Measurements from ENCODE around the gene NFIB. TPM values are rescaled to one million over a fixed set of nuclear protein-coding genes. Genes with fewer than 3 reads are reported as not detected.

NFIB gene
- polyA plus RNA-seq, 3 donors: not detected

DNA sequence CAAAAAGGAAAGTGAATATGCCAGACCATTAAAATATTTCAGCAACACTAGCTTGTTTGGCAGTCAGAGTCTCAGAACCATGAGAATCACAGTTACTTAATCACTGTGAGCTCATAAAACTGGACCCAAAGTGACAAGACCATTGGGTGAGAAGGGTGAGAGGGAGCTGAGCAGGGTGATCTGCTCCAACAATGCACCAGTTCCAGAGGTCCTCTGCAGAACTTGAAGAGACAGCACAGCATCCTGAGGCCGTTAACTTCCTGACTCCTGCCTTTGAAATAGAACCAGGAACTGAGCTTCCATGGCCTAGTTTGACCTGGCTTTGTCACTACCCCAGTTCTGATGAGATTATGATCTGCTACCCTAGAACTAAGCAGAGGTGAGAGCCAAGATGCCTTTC, 57.4 kb downstream of the NFIB start:
- intact Hi-C loops (cut with micrococcal nuclease): no loop called here
- TF ChIP-seq, protein P1, sequence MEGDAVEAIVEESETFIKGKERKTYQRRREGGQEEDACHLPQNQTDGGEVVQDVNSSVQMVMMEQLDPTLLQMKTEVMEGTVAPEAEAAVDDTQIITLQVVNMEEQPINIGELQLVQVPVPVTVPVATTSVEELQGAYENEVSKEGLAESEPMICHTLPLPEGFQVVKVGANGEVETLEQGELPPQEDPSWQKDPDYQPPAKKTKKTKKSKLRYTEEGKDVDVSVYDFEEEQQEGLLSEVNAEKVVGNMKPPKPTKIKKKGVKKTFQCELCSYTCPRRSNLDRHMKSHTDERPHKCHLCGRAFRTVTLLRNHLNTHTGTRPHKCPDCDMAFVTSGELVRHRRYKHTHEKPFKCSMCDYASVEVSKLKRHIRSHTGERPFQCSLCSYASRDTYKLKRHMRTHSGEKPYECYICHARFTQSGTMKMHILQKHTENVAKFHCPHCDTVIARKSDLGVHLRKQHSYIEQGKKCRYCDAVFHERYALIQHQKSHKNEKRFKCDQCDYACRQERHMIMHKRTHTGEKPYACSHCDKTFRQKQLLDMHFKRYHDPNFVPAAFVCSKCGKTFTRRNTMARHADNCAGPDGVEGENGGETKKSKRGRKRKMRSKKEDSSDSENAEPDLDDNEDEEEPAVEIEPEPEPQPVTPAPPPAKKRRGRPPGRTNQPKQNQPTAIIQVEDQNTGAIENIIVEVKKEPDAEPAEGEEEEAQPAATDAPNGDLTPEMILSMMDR (IDR thresholded peaks at IDR 0.05): no peak
- H3K9me3 ChIP-seq (replicated peaks in 1 of 2; ENCODE audit: control insufficient read depth in 1 of 2, insufficient read depth in 1 of 2, low read length in 2 of 2): no peaks in the 10 kb centered on the region
- no peaks in the 10 kb centered on the region for H3K79me2 ChIP-seq (ENCODE audit: insufficient read depth, low read length)
- H3K27me3 ChIP-seq (ENCODE audit: control insufficient read depth in 2 of 2, insufficient read depth in 2 of 2, low read length in 2 of 2): no peaks in the 10 kb centered on the region
- H3K9me3 Mint-ChIP-seq: peaks cover 0 to 6% (median 2%) of the 10 kb centered on the region in 7 donors
- H3K27ac Mint-ChIP-seq: no peak overlapping the region
- H3K4me2 ChIP-seq (replicated peaks; ENCODE audit: extremely low read depth, low read length, poor library complexity, severe bottlenecking): no peak overlapping the region
- no peaks in the 10 kb centered on the region for H3K36me3 Mint-ChIP-seq
- H3K27ac ChIP-seq (ENCODE audit: low read depth in 1 of 2, low read length in 2 of 2): no peak overlapping the region
- H3K27me3 Mint-ChIP-seq (ENCODE audit: low read depth in 3 of 3): no peaks in the 10 kb centered on the region
- no peak overlapping the region for H2AFZ ChIP-seq (ENCODE audit: insufficient read depth, low read depth, low read length, poor library complexity, severe bottlenecking)
- no peak overlapping the region for H3K4me3 ChIP-seq (replicated peaks in 1 of 3; ENCODE audit: low read depth in 2 of 3, low read length in 3 of 3)
- no peaks in the 10 kb centered on the region for H3K36me3 ChIP-seq (replicated peaks in 1 of 2; ENCODE audit: control insufficient read depth in 1 of 2, insufficient read depth in 2 of 2, low read length in 2 of 2)
- WGBS (ENCODE audit: insufficient coverage): 75% methylated on average over 1 of the region's 1 CpG
- no peak overlapping the region for H3K9ac ChIP-seq (ENCODE audit: insufficient read depth, low read length, poor library complexity, severe bottlenecking)
- DNase-seq: no peak
- H3K4me3 Mint-ChIP-seq: no peak overlapping the region
- no peaks in the 10 kb centered on the region for H3K4me1 Mint-ChIP-seq
- H3K4me1 ChIP-seq (ENCODE audit: control insufficient read depth in 1 of 2, insufficient read depth in 2 of 2, low read length in 2 of 2): no peaks in the 10 kb centered on the region
- H4K20me1 ChIP-seq (ENCODE audit: insufficient read depth, low read length): no peaks in the 10 kb centered on the region

DNA sequence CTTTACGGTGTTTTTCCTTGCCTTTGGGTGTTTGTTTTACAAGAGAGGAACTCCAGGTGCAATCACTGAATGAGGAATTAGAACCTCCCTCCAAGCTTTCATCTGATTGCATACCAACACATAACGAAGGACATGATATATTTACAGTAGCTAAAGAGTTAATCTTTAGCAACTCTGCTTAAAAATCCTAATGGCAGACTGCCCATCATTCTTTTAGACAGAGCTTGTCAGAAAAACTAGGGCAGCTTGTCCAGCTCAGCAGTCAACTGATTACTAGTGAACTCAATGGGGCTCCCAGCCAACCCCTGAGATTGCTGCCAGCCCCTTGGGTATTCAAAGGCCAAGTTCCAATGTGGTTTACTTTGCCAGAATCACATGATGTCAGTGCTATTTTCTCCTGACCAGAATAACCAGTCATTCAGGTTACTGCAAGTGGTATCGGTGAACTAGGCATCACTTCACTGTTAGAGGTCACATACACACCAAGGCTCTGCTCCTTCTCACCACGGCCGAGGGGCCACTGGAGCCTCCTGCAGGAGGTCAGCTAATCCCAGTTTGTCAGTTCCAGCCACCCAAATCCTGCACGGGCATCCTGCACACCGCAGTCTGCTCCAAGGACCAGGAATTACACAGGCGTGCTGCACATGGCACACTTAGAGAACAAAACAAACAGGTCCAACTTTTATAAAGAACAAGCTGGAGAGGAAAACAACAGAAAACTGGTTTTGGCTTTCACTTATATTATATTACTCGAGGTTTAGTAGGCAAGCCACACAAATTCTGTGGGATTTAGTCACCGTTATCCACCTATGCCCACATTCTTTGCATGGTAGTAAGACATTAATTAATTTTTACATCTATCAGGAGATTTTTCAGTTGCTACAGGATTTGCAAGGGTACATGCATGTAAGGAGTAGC, 62.5 kb downstream of the NFIB start:
- intact Hi-C loops (cut with micrococcal nuclease): no loop called here

More for the DNA sequence above, 62.5 kb downstream of the NFIB start:
- Histone ChIP-seq H3K79me2 (ENCODE audit: insufficient read depth, low read length) (no peaks in the 10 kb centered on the region), H3K4me2 (replicated peaks; ENCODE audit: extremely low read depth, low read length, poor library complexity, severe bottlenecking) (no peak overlapping the region), H3K4me3 (replicated peaks in 1 of 3; ENCODE audit: low read depth in 2 of 3, low read length in 3 of 3) (no peak overlapping the region), H3K4me1 (ENCODE audit: control insufficient read depth in 1 of 2, insufficient read depth in 2 of 2, low read length in 2 of 2) (no peaks in the 10 kb centered on the region), H3K9ac (ENCODE audit: insufficient read depth, low read length, poor library complexity, severe bottlenecking) (no peak overlapping the region), H4K20me1 (ENCODE audit: insufficient read depth, low read length) (no peaks in the 10 kb centered on the region), H3K27me3 (ENCODE audit: control insufficient read depth in 2 of 2, insufficient read depth in 2 of 2, low read length in 2 of 2) (no peaks in the 10 kb centered on the region), H3K36me3 (replicated peaks in 1 of 2; ENCODE audit: control insufficient read depth in 1 of 2, insufficient read depth in 2 of 2, low read length in 2 of 2) (no peaks in the 10 kb centered on the region), H3K9me3 (replicated peaks in 1 of 2; ENCODE audit: control insufficient read depth in 1 of 2, insufficient read depth in 1 of 2, low read length in 2 of 2) (no peaks in the 10 kb centered on the region), H3K27ac (ENCODE audit: low read depth in 1 of 2, low read length in 2 of 2) (no peak overlapping the region), H2AFZ (ENCODE audit: insufficient read depth, low read depth, low read length, poor library complexity, severe bottlenecking) (no peak overlapping the region)
- TF ChIP-seq, protein P1 (IDR thresholded peaks at IDR 0.05): no peak
- no peaks in the 10 kb centered on the region for H3K4me1 Mint-ChIP-seq
- H3K4me3 Mint-ChIP-seq: no peak overlapping the region
- no peaks in the 10 kb centered on the region for H3K27me3 Mint-ChIP-seq (ENCODE audit: low read depth in 3 of 3)
- 80% methylated on average over 6 of the region's 10 CpGs for WGBS (ENCODE audit: insufficient coverage)
- H3K36me3 Mint-ChIP-seq: no peaks in the 10 kb centered on the region
- no peak overlapping the region for H3K27ac Mint-ChIP-seq
- DNase-seq: no peak
- H3K9me3 Mint-ChIP-seq: peaks cover 0 to 1% (median 0%) of the 10 kb centered on the region in 7 donors

Measured in CD14-positive monocyte (primary cell).